H9 (cell line): ENCODE measurements around the gene HHATL. TPM values are rescaled to one million over a fixed set of nuclear protein-coding genes. Genes with fewer than 3 reads are reported as not detected.

ENCODE experiments used
- DNase-seq: peaks from one replicate; pipeline ENCODE4 v3.0.0-alpha.2; 2017
- H2AFZ ChIP-seq: one replicate; pipeline ENCODE4 v1.6.1; 2013; ENCODE audit warnings: mild to moderate bottlenecking, low read length, control low read depth, moderate library complexity
- H2AK5ac ChIP-seq: 2 replicates; pipeline ENCODE4 v1.6.1; 2013; ENCODE audit warnings: low read length, control low read depth, mixed read lengths; ENCODE audit not compliant: insufficient read length
- H2BK120ac ChIP-seq: one replicate; pipeline ENCODE4 v1.6.1; 2013; ENCODE audit warnings: low read depth, mild to moderate bottlenecking, low read length, control low read depth, inconsistent platforms; ENCODE audit not compliant: poor library complexity, severe bottlenecking
- H2BK12ac ChIP-seq: 2 replicates; pipeline ENCODE4 v1.6.1; 2013; ENCODE audit warnings: low read length, control low read depth, mixed read lengths, low read depth; ENCODE audit not compliant: insufficient read length
- H2BK15ac ChIP-seq: 2 replicates; pipeline ENCODE4 v1.6.1; 2013; ENCODE audit warnings: low read depth, low read length, control low read depth
- H2BK20ac ChIP-seq: one replicate; pipeline ENCODE4 v1.6.1; 2013; ENCODE audit warnings: low read depth, mild to moderate bottlenecking, low read length, control low read depth, inconsistent platforms; ENCODE audit not compliant: poor library complexity, severe bottlenecking
- H2BK5ac ChIP-seq: 2 replicates; pipeline ENCODE4 v1.6.1; 2013; ENCODE audit warnings: low read length, control low read depth, mixed read lengths; ENCODE audit not compliant: insufficient read length
- H3K14ac ChIP-seq: 2 replicates; pipeline ENCODE4 v1.6.1; 2013; ENCODE audit warnings: low read length, control low read depth; ENCODE audit not compliant: insufficient read depth
- H3K18ac ChIP-seq: 2 replicates; pipeline ENCODE4 v1.6.1; 2013; ENCODE audit warnings: low read depth, mild to moderate bottlenecking, mixed read lengths, low read length, control low read depth; ENCODE audit not compliant: insufficient read length
- H3K23ac ChIP-seq: 2 replicates; pipeline ENCODE4 v1.6.1; 2013; ENCODE audit warnings: low read length, control low read depth, mixed read lengths, low read depth; ENCODE audit not compliant: insufficient read length
- H3K23me2 ChIP-seq: 2 replicates; pipeline ENCODE4 v1.6.1; 2013; ENCODE audit warnings: low read depth, mild to moderate bottlenecking, mixed read lengths, low read length, control low read depth; ENCODE audit not compliant: insufficient read length, poor library complexity, severe bottlenecking
- H3K27ac ChIP-seq: 2 replicates; pipeline ENCODE4 v1.5.1; 2013; ENCODE audit warnings: low read length, control low read depth, mixed read lengths, low read depth; ENCODE audit not compliant: insufficient read length
- H3K27me3 ChIP-seq: 2 replicates; pipeline ENCODE4 v1.6.1; 2013; ENCODE audit warnings: low read length, control low read depth, inconsistent platforms; ENCODE audit not compliant: insufficient read depth
- H3K4ac ChIP-seq: 2 replicates; pipeline ENCODE4 v1.6.1; 2013; ENCODE audit warnings: low read depth, mild to moderate bottlenecking, control low read depth, inconsistent platforms, low read length, moderate library complexity
- H3K4me1 ChIP-seq: 2 replicates; pipeline ENCODE4 v1.6.1; 2013; ENCODE audit warnings: low read length, control low read depth, inconsistent platforms; ENCODE audit not compliant: insufficient read depth
- H3K4me2 ChIP-seq: 2 replicates; pipeline ENCODE4 v1.6.1; 2013; ENCODE audit warnings: low read length, control low read depth, mixed read lengths; ENCODE audit not compliant: insufficient read length, insufficient read depth
- H3K56ac ChIP-seq: 2 replicates; pipeline ENCODE4 v1.6.1; 2013; ENCODE audit warnings: low read depth, mild to moderate bottlenecking, mixed read lengths, low read length, control low read depth; ENCODE audit not compliant: insufficient read length
- H3K79me1 ChIP-seq: 2 replicates; pipeline ENCODE4 v1.6.1; 2013; ENCODE audit warnings: low read depth, mild to moderate bottlenecking, moderate library complexity, low read length, control low read depth, inconsistent platforms; ENCODE audit not compliant: insufficient read depth, poor library complexity, severe bottlenecking
- H3K79me2 ChIP-seq: 2 replicates; pipeline ENCODE4 v1.6.1; 2013; ENCODE audit warnings: low read length, control low read depth, inconsistent platforms; ENCODE audit not compliant: insufficient read depth
- H3K9ac ChIP-seq: 2 replicates; pipeline ENCODE4 v1.6.1; 2013; ENCODE audit warnings: low read length, control low read depth, mixed read lengths; ENCODE audit not compliant: insufficient read length; ENCODE audit errors: extremely low read depth
- H3K9me3 ChIP-seq: one replicate; pipeline ENCODE4 v1.6.1; 2013; ENCODE audit warnings: low read depth, low read length, inconsistent platforms; ENCODE audit not compliant: control insufficient read depth
- H3T11ph ChIP-seq: one replicate; pipeline ENCODE4 v1.6.1; 2013; ENCODE audit warnings: mild to moderate bottlenecking, low read length, control low read depth, inconsistent platforms
- H4K20me1 ChIP-seq: one replicate; pipeline ENCODE4 v1.6.1; 2013; ENCODE audit not compliant: control insufficient read depth, insufficient read length, insufficient read depth
- H4K5ac ChIP-seq: 2 replicates; pipeline ENCODE4 v1.6.1; 2013; ENCODE audit warnings: low read depth, mild to moderate bottlenecking, mixed read lengths, low read length, control low read depth; ENCODE audit not compliant: insufficient read length
- H4K8ac ChIP-seq: replicated peaks from 2 replicates; pipeline ENCODE4 v1.6.1; 2013; ENCODE audit warnings: low read length, control low read depth, mixed read lengths, low read depth; ENCODE audit not compliant: insufficient read length
- H4K91ac ChIP-seq: 2 replicates; pipeline ENCODE4 v1.6.1; 2013; ENCODE audit warnings: low read depth, mild to moderate bottlenecking, moderate library complexity, mixed read lengths, low read length, control low read depth; ENCODE audit not compliant: insufficient read length
- H3K27ac Mint-ChIP-seq, 3 experiments: 2 replicates in 2 of 3; 3 replicates in 1 of 3; pipeline ENCODE4 v1.8.0; 2020 to 2021; ENCODE audit warnings: mixed read lengths in 3 of 3, mild to moderate bottlenecking in 1 of 3, moderate library complexity in 1 of 3
- H3K27me3 Mint-ChIP-seq: 2 replicates; pipeline ENCODE4 v1.8.0; 2021; ENCODE audit warnings: low read depth, mild to moderate bottlenecking, moderate library complexity, mixed read lengths
- H3K36me3 Mint-ChIP-seq, 3 experiments: 2 replicates in 2 of 3; 3 replicates in 1 of 3; pipeline ENCODE4 v1.8.0; 2020 to 2021; ENCODE audit warnings: low read depth in 3 of 3, mixed read lengths in 3 of 3; ENCODE audit not compliant: insufficient read depth in 1 of 3
- H3K4me1 Mint-ChIP-seq, 2 experiments: 2 replicates each; pipeline ENCODE4 v1.8.0; 2020; ENCODE audit warnings: mixed read lengths in 2 of 2
- H3K4me3 Mint-ChIP-seq, 2 experiments: 2 replicates in 1 of 2; 3 replicates in 1 of 2; pipeline ENCODE4 v1.8.0; 2020 to 2021; ENCODE audit warnings: mild to moderate bottlenecking in 2 of 2, mixed read lengths in 2 of 2, moderate library complexity in 1 of 2
- H3K9me3 Mint-ChIP-seq, 2 experiments: 2 replicates in 1 of 2; 3 replicates in 1 of 2; pipeline ENCODE4 v1.8.0; 2020; ENCODE audit warnings: mild to moderate bottlenecking in 2 of 2, mixed read lengths in 2 of 2, moderate library complexity in 1 of 2
- WGBS: extraction: QIAGEN DNeasy Blood & Tissue Kit; methylation state at CpG from one replicate; pipeline ENCODE4 v1.1.7; 2013; ENCODE audit warnings: missing lambda C conversion rate, low lambda C conversion rate, mixed read lengths; ENCODE audit not compliant: insufficient read length; ENCODE audit errors: extremely low coverage; 5-methylcytosine and 5-hydroxymethylcytosine counted together
- total RNA-seq: library from RNA; stranded (reverse); gene quantifications from 2 replicates; pipeline ENCODE4 v1.2.1, GENCODE V29; 2021
- TF ChIP-seq, protein P1 (sequence below): fragments of 200-600 bp; sonication (generic); conservative IDR thresholded peaks from 3 replicates; pipeline ENCODE4 v1.8.0; 2021; ENCODE audit warnings: antibody characterized with exemption, mild to moderate bottlenecking

HHATL gene
- total RNA-seq, 1 experiment from 2014 or later = 0.46 TPM

DNA sequence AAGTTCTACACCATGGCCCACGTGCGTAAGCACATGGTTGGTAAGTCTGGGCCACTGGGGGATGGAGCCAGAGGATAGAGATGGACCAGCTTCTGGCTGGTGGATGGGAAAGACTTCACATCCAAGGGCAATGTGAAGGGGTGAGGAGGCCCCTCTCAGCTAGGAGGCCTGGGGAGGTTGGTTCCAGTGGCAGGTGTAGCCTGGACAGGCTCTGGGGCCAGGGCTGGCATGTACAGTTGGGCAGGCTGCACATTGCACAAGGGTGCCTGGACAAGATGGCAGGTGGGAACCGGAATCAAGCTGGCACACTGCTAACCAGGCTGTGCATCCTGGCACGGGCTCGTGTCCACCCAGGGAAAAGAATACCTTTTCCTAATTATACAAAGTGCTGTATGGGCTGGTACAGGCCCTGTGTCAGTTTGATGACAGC is 41.0 kb downstream of the HHATL start:
- Histone ChIP-seq H3K14ac (no peak overlapping the region), H3K27ac (no peak overlapping the region), H4K91ac (no peak overlapping the region), H2AK5ac (no peak overlapping the region), H3K9ac (no peak overlapping the region), H3K4me2 (no peak overlapping the region), H3K56ac (no peak overlapping the region), H2AFZ (no peak overlapping the region), H3K23ac (no peak overlapping the region), H3T11ph (no peak overlapping the region), H3K79me1 (no peaks in the 10 kb centered on the region), H3K9me3 (no peaks in the 10 kb centered on the region), H2BK12ac (no peak overlapping the region), H2BK120ac (no peak overlapping the region), H3K4ac (no peak overlapping the region), H2BK5ac (no peak overlapping the region), H4K20me1 (no peaks in the 10 kb centered on the region), H4K5ac (no peak overlapping the region), H4K8ac (no peak overlapping the region), H3K18ac (no peak overlapping the region), H2BK20ac (no peak overlapping the region), H3K27me3 (no peaks in the 10 kb centered on the region), H3K4me1 (no peaks in the 10 kb centered on the region), H2BK15ac (no peak overlapping the region), H3K23me2 (no peaks in the 10 kb centered on the region), H3K79me2 (no peaks in the 10 kb centered on the region)
- H3K27ac Mint-ChIP-seq = no peak overlapping the region
- no peaks in the 10 kb centered on the region for H3K27me3 Mint-ChIP-seq
- no peaks in the 10 kb centered on the region for H3K9me3 Mint-ChIP-seq
- DNase-seq = no peak
- no peak overlapping the region for H3K4me3 Mint-ChIP-seq
- H3K36me3 Mint-ChIP-seq = peaks cover 3 to 21% (median 8%) of the 10 kb centered on the region in 3 experiments; a peak in 6 of 7 replicates
- TF ChIP-seq, protein P1, sequence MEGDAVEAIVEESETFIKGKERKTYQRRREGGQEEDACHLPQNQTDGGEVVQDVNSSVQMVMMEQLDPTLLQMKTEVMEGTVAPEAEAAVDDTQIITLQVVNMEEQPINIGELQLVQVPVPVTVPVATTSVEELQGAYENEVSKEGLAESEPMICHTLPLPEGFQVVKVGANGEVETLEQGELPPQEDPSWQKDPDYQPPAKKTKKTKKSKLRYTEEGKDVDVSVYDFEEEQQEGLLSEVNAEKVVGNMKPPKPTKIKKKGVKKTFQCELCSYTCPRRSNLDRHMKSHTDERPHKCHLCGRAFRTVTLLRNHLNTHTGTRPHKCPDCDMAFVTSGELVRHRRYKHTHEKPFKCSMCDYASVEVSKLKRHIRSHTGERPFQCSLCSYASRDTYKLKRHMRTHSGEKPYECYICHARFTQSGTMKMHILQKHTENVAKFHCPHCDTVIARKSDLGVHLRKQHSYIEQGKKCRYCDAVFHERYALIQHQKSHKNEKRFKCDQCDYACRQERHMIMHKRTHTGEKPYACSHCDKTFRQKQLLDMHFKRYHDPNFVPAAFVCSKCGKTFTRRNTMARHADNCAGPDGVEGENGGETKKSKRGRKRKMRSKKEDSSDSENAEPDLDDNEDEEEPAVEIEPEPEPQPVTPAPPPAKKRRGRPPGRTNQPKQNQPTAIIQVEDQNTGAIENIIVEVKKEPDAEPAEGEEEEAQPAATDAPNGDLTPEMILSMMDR = no peak
- H3K4me1 Mint-ChIP-seq = peaks cover 2 to 7% of the 10 kb centered on the region in 2 experiments; a peak in 1 of 4 replicates
- no CpG with 5 or more reads among the region's 5 CpGs for WGBS
